ENCODE data around the gene XRCC3. TPM values are rescaled to one million over a fixed set of nuclear protein-coding genes. Genes with fewer than 3 reads are reported as not detected.

Gene XRCC3
- total and polyA plus RNA-seq, 4 donors, result 1.0 to 8.6 (median 5.2) TPM

- H3K27me3 ChIP-seq (ENCODE audit: control insufficient read depth in 1 of 2, insufficient read depth in 2 of 2, low read length in 1 of 2), result no peaks in the 10 kb centered on the region
- H3K36me3 ChIP-seq (ENCODE audit: control insufficient read depth in 1 of 2, insufficient read depth in 2 of 2, low read length in 1 of 2), result peaks cover 0 to 17% of the 10 kb centered on the region in 2 donors
- intact Hi-C loops (cut with DNase I), result no loop called here
- H3K27ac ChIP-seq (ENCODE audit: low read depth in 1 of 2, low read length in 2 of 2), result no peak overlapping the region
- H3K4me1 ChIP-seq (ENCODE audit: control insufficient read depth in 1 of 2, insufficient read depth in 2 of 2, low read length in 2 of 2), result no peaks in the 10 kb centered on the region
- H3K4me3 ChIP-seq (ENCODE audit: low read length in 2 of 2), result no peak overlapping the region
- ATAC-seq (ENCODE audit: low FRiP score), result no peak
- peak; percentile 21 to 45 for DNase-seq
- WGBS, 2 donors, result 70 to 71% methylated on average over 17 of the region's 17 CpGs
- H3K9me3 ChIP-seq (ENCODE audit: control insufficient read depth, low read length), result no peaks in the 10 kb centered on the region
These were observed 34.6 kb downstream of the XRCC3 start for GRCh38 chr14:103680491-103681231.

DNA sequence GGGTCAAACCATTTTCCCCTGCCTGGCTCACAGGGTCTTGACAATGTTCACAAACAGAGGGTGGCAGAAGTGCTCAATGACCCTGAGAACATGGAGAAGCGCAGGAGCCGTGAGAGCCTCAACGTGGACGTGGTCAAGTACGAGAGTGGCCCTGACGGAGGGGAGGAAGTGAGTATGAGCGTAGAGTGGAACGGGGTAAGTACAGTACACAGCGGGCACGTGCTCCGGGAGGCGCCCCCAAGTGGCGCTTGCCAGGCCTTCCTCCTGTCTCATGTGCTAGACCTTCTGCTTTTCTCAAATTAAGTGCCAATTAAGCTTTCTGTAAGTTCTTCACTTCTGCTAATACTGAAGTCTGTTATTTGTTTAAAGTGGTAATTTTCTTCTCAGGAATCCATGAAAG is 35.9 kb downstream of the XRCC3 start:
- ATAC-seq (ENCODE audit: low FRiP score) (peak; percentile 57), DNase-seq (peak; percentile 79 to 82)
- no peaks in the 10 kb centered on the region for H3K9me3 ChIP-seq (ENCODE audit: control insufficient read depth, low read length)
- H3K4me3 ChIP-seq (ENCODE audit: low read length in 2 of 2), result no peak overlapping the region
- H3K36me3 ChIP-seq (ENCODE audit: control insufficient read depth in 1 of 2, insufficient read depth in 2 of 2, low read length in 1 of 2), result peaks cover 0 to 17% of the 10 kb centered on the region in 2 donors
- WGBS, 2 donors, result 51 to 58% methylated on average over 13 of the region's 13 CpGs
- H3K27me3 ChIP-seq (ENCODE audit: control insufficient read depth in 1 of 2, insufficient read depth in 2 of 2, low read length in 1 of 2), result no peaks in the 10 kb centered on the region
- no peak overlapping the region for H3K27ac ChIP-seq (ENCODE audit: low read depth in 1 of 2, low read length in 2 of 2)
- intact Hi-C loops (cut with DNase I), result no loop called here
- no peaks in the 10 kb centered on the region for H3K4me1 ChIP-seq (ENCODE audit: control insufficient read depth in 1 of 2, insufficient read depth in 2 of 2, low read length in 2 of 2)

- Histone ChIP-seq H3K4me1 (ENCODE audit: control insufficient read depth in 1 of 2, insufficient read depth in 2 of 2, low read length in 2 of 2) (no peaks in the 10 kb centered on the region), H3K4me3 (ENCODE audit: low read length in 2 of 2) (no peak overlapping the region), H3K36me3 (ENCODE audit: control insufficient read depth in 1 of 2, insufficient read depth in 2 of 2, low read length in 1 of 2) (peaks cover 4 to 18% of the 10 kb centered on the region in 2 donors), H3K27me3 (ENCODE audit: control insufficient read depth in 1 of 2, insufficient read depth in 2 of 2, low read length in 1 of 2) (no peaks in the 10 kb centered on the region), H3K9me3 (ENCODE audit: control insufficient read depth, low read length) (no peaks in the 10 kb centered on the region), H3K27ac (ENCODE audit: low read depth in 1 of 2, low read length in 2 of 2) (no peak overlapping the region)
- 75 to 79% methylated on average over 16 of the region's 16 CpGs for WGBS, 2 donors
- DNase-seq (peak; percentile 30 to 38), ATAC-seq (ENCODE audit: low FRiP score) (no peak)
- intact Hi-C loops (cut with DNase I), result no loop called here
These were observed 38.2 kb downstream of the XRCC3 start for GRCh38 chr14:103676881-103677675.

GRCh38 chr14:103675957-103676356 is 39.3 kb downstream of the XRCC3 start:
- ATAC-seq (ENCODE audit: low FRiP score), result no peak
- Histone ChIP-seq H3K4me1 (ENCODE audit: control insufficient read depth in 1 of 2, insufficient read depth in 2 of 2, low read length in 2 of 2) (no peaks in the 10 kb centered on the region), H3K27me3 (ENCODE audit: control insufficient read depth in 1 of 2, insufficient read depth in 2 of 2, low read length in 1 of 2) (no peaks in the 10 kb centered on the region), H3K36me3 (ENCODE audit: control insufficient read depth in 1 of 2, insufficient read depth in 2 of 2, low read length in 1 of 2) (peaks cover 9 to 22% of the 10 kb centered on the region in 2 donors), H3K9me3 (ENCODE audit: control insufficient read depth, low read length) (no peaks in the 10 kb centered on the region), H3K4me3 (ENCODE audit: low read length in 2 of 2) (no peak overlapping the region), H3K27ac (ENCODE audit: low read depth in 1 of 2, low read length in 2 of 2) (no peak overlapping the region)
- intact Hi-C loops (cut with DNase I), result no loop called here
- DNase-seq, result peak; percentile 4 to 56
- 91 to 94% methylated on average over 7 to 8 of the region's 8 CpGs for WGBS, 2 donors

DNA sequence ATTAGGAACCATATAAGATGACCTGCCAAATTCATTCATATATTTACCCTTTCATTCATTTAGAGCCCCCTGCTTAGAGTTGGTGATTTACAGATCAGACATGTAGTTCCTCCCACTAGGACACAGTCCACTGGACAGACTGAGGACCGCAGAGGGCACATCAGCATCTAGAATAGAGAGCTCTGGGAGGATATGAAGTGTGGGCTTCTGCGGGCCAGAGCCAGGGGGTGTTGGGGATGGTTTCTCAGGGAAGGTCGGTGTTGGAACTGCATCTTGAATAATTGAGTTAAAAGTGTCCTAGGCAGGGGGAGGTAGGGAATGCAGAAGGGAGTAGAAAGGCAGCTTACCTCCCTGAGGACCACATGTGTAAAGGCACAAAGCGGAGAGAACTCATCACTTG is 43.3 kb downstream of the XRCC3 start:
- DNase-seq (peak; percentile 8 to 10), ATAC-seq (ENCODE audit: low FRiP score) (no peak)
- no peaks in the 10 kb centered on the region for H3K27me3 ChIP-seq (ENCODE audit: control insufficient read depth in 1 of 2, insufficient read depth in 2 of 2, low read length in 1 of 2)
- no peak overlapping the region for H3K27ac ChIP-seq (ENCODE audit: low read depth in 1 of 2, low read length in 2 of 2)
- no peaks in the 10 kb centered on the region for H3K4me1 ChIP-seq (ENCODE audit: control insufficient read depth in 1 of 2, insufficient read depth in 2 of 2, low read length in 2 of 2)
- WGBS, 2 donors, result 90 to 93% methylated on average over 4 of the region's 4 CpGs
- H3K4me3 ChIP-seq (ENCODE audit: low read length in 2 of 2), result no peak overlapping the region
- no peaks in the 10 kb centered on the region for H3K9me3 ChIP-seq (ENCODE audit: control insufficient read depth, low read length)
- intact Hi-C loops (cut with DNase I), result no loop called here
- peaks cover 9 to 25% of the 10 kb centered on the region in 2 donors for H3K36me3 ChIP-seq (ENCODE audit: control insufficient read depth in 1 of 2, insufficient read depth in 2 of 2, low read length in 1 of 2)

DNA sequence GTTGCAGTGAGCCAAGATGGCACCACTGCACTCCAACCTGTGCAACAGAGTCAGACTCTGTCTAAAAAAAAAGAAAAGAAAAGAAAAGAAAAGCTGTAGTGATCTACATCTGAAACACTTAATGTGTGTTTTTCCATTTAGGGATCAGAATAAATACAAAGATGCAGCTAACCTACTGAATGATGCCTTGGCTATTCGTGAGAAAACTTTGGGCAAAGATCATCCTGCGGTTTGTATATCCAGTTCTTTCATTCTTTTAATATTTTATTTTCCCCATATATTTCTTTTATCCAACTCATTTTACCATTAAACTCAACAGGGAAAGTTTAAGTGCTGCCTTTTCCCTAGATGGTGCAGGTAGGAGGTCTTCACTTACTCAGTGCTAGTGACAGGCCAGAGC is 45.9 kb downstream of the XRCC3 start:
- 92 to 94% methylated on average over 2 of the region's 2 CpGs for WGBS, 2 donors
- no peak for DNase-seq
- peaks cover 9 to 15% of the 10 kb centered on the region in 2 donors for H3K36me3 ChIP-seq (ENCODE audit: control insufficient read depth in 1 of 2, insufficient read depth in 2 of 2, low read length in 1 of 2)
- no peaks in the 10 kb centered on the region for H3K9me3 ChIP-seq (ENCODE audit: control insufficient read depth, low read length)
- H3K4me3 ChIP-seq (ENCODE audit: low read length in 2 of 2), result no peak overlapping the region
- intact Hi-C loops (cut with DNase I), result no loop called here
- H3K27ac ChIP-seq (ENCODE audit: low read depth in 1 of 2, low read length in 2 of 2), result no peak overlapping the region
- no peak for ATAC-seq (ENCODE audit: low FRiP score)
- no peaks in the 10 kb centered on the region for H3K4me1 ChIP-seq (ENCODE audit: control insufficient read depth in 1 of 2, insufficient read depth in 2 of 2, low read length in 2 of 2)
- no peaks in the 10 kb centered on the region for H3K27me3 ChIP-seq (ENCODE audit: control insufficient read depth in 1 of 2, insufficient read depth in 2 of 2, low read length in 1 of 2)

GRCh38 chr14:103668117-103668516 is 47.1 kb downstream of the XRCC3 start:
- Histone ChIP-seq H3K4me1 (ENCODE audit: control insufficient read depth in 1 of 2, insufficient read depth in 2 of 2, low read length in 2 of 2) (no peaks in the 10 kb centered on the region), H3K9me3 (ENCODE audit: control insufficient read depth, low read length) (no peaks in the 10 kb centered on the region), H3K36me3 (ENCODE audit: control insufficient read depth in 1 of 2, insufficient read depth in 2 of 2, low read length in 1 of 2) (peaks cover 9 to 12% of the 10 kb centered on the region in 2 donors), H3K27ac (ENCODE audit: low read depth in 1 of 2, low read length in 2 of 2) (no peak overlapping the region), H3K4me3 (ENCODE audit: low read length in 2 of 2) (no peak overlapping the region), H3K27me3 (ENCODE audit: control insufficient read depth in 1 of 2, insufficient read depth in 2 of 2, low read length in 1 of 2) (no peaks in the 10 kb centered on the region)
- intact Hi-C loops (cut with DNase I), result no loop called here
- WGBS, 2 donors, result 98 to 99% methylated on average over 3 of the region's 3 CpGs
- DNase-seq (peak in 1 of 2 donors; percentile 5), ATAC-seq (ENCODE audit: low FRiP score) (no peak)

DNA sequence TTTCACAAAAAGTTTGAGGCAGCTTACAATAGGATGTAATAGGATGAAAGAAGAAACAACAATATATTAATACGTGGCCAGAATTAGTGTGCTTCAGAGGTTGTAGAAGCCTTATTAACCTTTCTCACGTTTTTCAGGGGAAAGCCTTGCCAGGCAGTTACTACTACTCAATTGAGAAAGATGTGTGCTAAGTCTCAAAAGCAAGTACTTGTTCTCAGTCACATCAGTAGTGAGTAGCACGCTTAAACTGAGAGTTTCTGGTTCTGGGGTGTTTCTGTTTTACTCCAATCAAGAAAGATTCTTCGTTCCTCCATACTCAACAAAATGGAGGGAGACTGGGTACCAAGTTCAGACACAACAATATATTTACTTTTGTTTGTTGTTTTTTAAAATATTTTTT is 47.6 kb downstream of the XRCC3 start:
- intact Hi-C loops (cut with DNase I), result no loop called here
- 83 to 84% methylated on average over 4 of the region's 4 CpGs for WGBS, 2 donors
- Histone ChIP-seq H3K27ac (ENCODE audit: low read depth in 1 of 2, low read length in 2 of 2) (no peak overlapping the region), H3K36me3 (ENCODE audit: control insufficient read depth in 1 of 2, insufficient read depth in 2 of 2, low read length in 1 of 2) (peaks cover 9 to 12% of the 10 kb centered on the region in 2 donors), H3K4me1 (ENCODE audit: control insufficient read depth in 1 of 2, insufficient read depth in 2 of 2, low read length in 2 of 2) (no peaks in the 10 kb centered on the region), H3K27me3 (ENCODE audit: control insufficient read depth in 1 of 2, insufficient read depth in 2 of 2, low read length in 1 of 2) (no peaks in the 10 kb centered on the region), H3K9me3 (ENCODE audit: control insufficient read depth, low read length) (no peaks in the 10 kb centered on the region), H3K4me3 (ENCODE audit: low read length in 2 of 2) (no peak overlapping the region)
- DNase-seq (no peak), ATAC-seq (ENCODE audit: low FRiP score) (no peak)
